Measurements from ENCODE around the gene OR52H1. TPM values are rescaled to one million over a fixed set of nuclear protein-coding genes. Genes with fewer than 3 reads are reported as not detected.

Gene OR52H1
- total RNA-seq, 2 donors from 2014 or later = 0.25 to 0.27 TPM

Other genes with a start within 250 kb of the OR52H1 start
- not detected for gene OR51B4, start 246.6 kb downstream of the OR52H1 start, total RNA-seq
- not detected for gene OR51B2, start 224.2 kb downstream of the OR52H1 start, total RNA-seq
- gene OR51B5, start 205.0 kb downstream of the OR52H1 start, total RNA-seq = not detected
- gene OR51B6, start 197.0 kb downstream of the OR52H1 start, total RNA-seq = not detected
- not detected for gene OR51M1, start 164.7 kb downstream of the OR52H1 start, total RNA-seq
- not detected for gene OR51Q1, start 126.4 kb downstream of the OR52H1 start, total RNA-seq
- not detected for gene OR51I1, start 107.0 kb downstream of the OR52H1 start, total RNA-seq
- gene OR51I2, start 99.2 kb downstream of the OR52H1 start, total RNA-seq = not detected
- gene OR52D1, start 59.9 kb downstream of the OR52H1 start, total RNA-seq = not detected
- gene UBQLN3, start 38.6 kb downstream of the OR52H1 start, total RNA-seq = not detected
- gene UBQLNL, start 31.8 kb downstream of the OR52H1 start, total RNA-seq = under 1 TPM; 0.25 to 0.49 TPM
- not detected for gene OR52B6, start 32.3 kb upstream of the OR52H1 start, total RNA-seq
- 1 to 10 TPM in 1 of 2 donors, under 1 TPM in 1; 0.40 to 1.7 TPM for gene TRIM6, start 48.1 kb upstream of the OR52H1 start, total RNA-seq
- 1 to 10 TPM; 7.9 to 9.8 TPM for gene TRIM34, start 76.5 kb upstream of the OR52H1 start, total RNA-seq
- 10 to 100 TPM; 17.6 TPM for gene TRIM5, start 136.5 kb upstream of the OR52H1 start, total RNA-seq
- 10 to 100 TPM; 21.0 to 25.2 TPM for gene TRIM22, start 141.2 kb upstream of the OR52H1 start, total RNA-seq
- gene OR56B1, start 187.9 kb upstream of the OR52H1 start, total RNA-seq = not detected
- not detected for gene OR52N4, start 205.7 kb upstream of the OR52H1 start, total RNA-seq
- gene OR52N5, start 234.8 kb upstream of the OR52H1 start, total RNA-seq = not detected
- not detected for gene OR52N1, start 242.7 kb upstream of the OR52H1 start, total RNA-seq

Data from left colon (tissue), 2 donors.